Activated B cell treated with CpG ODN at 0.5 μM for 24 hours (primary cell): ENCODE results near the gene XRCC4. TPM values are rescaled to one million over a fixed set of nuclear protein-coding genes. Genes with fewer than 3 reads are reported as not detected.
"Not testable (repeated sequence)": the region's sequence is repeated elsewhere in the genome, so short reads cannot be mapped to it uniquely, and the experiment has no call there.

ENCODE experiments used
- ATAC-seq: fragments of 200-7000 bp; cut with Tn5 transposase; one replicate; pipeline ENCODE4 v1.10.0; 2021; ENCODE audit warnings: low read depth, mild to moderate bottlenecking, moderate library complexity
- CTCF ChIA-PET: fragments of 350-600 bp; sonication (Branson Sonifier 250); formaldehyde crosslinking; loops from one replicate; lab custom pipeline; 2021; ENCODE audit warnings: antibody characterized with exemption; lab: Charles Lee
- POLR2A ChIA-PET: fragments of 350-600 bp; sonication (Branson Sonifier 250); formaldehyde crosslinking; loops from one replicate; lab custom pipeline; 2021; ENCODE audit warnings: antibody characterized with exemption; lab: Charles Lee
- DNase-seq: peaks from one replicate; pipeline ENCODE4 v3.0.0; 2022
- H3K27ac Mint-ChIP-seq: one replicate; pipeline ENCODE4 v1.8.0; 2020; ENCODE audit warnings: mixed read lengths
- H3K27me3 Mint-ChIP-seq: one replicate; pipeline ENCODE4 v1.8.0; 2021; ENCODE audit warnings: mixed read lengths
- H3K36me3 Mint-ChIP-seq: one replicate; pipeline ENCODE4 v1.8.0; 2021; ENCODE audit warnings: low read depth, mixed read lengths
- H3K4me1 Mint-ChIP-seq: one replicate; pipeline ENCODE4 v1.8.0; 2021; ENCODE audit warnings: mixed read lengths
- H3K4me3 Mint-ChIP-seq: one replicate; pipeline ENCODE4 v1.8.0; 2020; ENCODE audit warnings: mild to moderate bottlenecking, mixed read lengths
- H3K9me3 Mint-ChIP-seq: one replicate; pipeline ENCODE4 v1.8.0; 2020; ENCODE audit warnings: mixed read lengths
- CTCF ChIP-seq: fragments of 200-600 bp; IDR thresholded peaks from one replicate; pipeline ENCODE4 v1.8.0; 2022; ENCODE audit warnings: antibody characterized with exemption, mild to moderate bottlenecking
- intact Hi-C: fragments of 100-400 bp; cut with micrococcal nuclease; formaldehyde crosslinking; loops from one replicate; pipeline ENCODE4 v1.15.1; 2024
- total RNA-seq: library from RNA; stranded (reverse); gene quantifications from 2 replicates; pipeline ENCODE4 v1.2.3, GENCODE V29; 2022

Gene XRCC4
- total RNA-seq, 1 donor from 2014 or later, result 8.5 TPM

- H3K4me1 Mint-ChIP-seq, result peaks cover 2% of the 10 kb centered on the region
- ChIA-PET POLR2A (no interaction called here), CTCF (no interaction called here)
- no peak overlapping the region for H3K4me3 Mint-ChIP-seq
- H3K9me3 Mint-ChIP-seq, result peaks cover 23% of the 10 kb centered on the region
- H3K36me3 Mint-ChIP-seq, result peaks cover 13% of the 10 kb centered on the region
- no peak overlapping the region for H3K27ac Mint-ChIP-seq
- no peak for TF ChIP-seq CTCF
- no peak for ATAC-seq
- DNase-seq, result no peak
- intact Hi-C loops, result no loop called here
- H3K27me3 Mint-ChIP-seq, result no peaks in the 10 kb centered on the region
Measured at GRCh38 chr5:83353231-83353630, 275.9 kb downstream of the XRCC4 start.

- H3K27ac Mint-ChIP-seq, result no peak overlapping the region
- TF ChIP-seq CTCF, result no peak
- DNase-seq (no peak), ATAC-seq (no peak)
- H3K27me3 Mint-ChIP-seq, result no peaks in the 10 kb centered on the region
- peaks cover 2% of the 10 kb centered on the region for H3K4me1 Mint-ChIP-seq
- POLR2A ChIA-PET, result no interaction called here
- intact Hi-C loops, result no loop called here
- H3K9me3 Mint-ChIP-seq, result peaks cover 18% of the 10 kb centered on the region
- H3K36me3 Mint-ChIP-seq, result peaks cover 12% of the 10 kb centered on the region
- CTCF ChIA-PET, result no interaction called here
- H3K4me3 Mint-ChIP-seq, result no peak overlapping the region
Measured at GRCh38 chr5:83353774-83354173, 276.4 kb downstream of the XRCC4 start.

- intact Hi-C loops, result no loop called here
- CTCF ChIA-PET, result no interaction called here
- no peak overlapping the region for H3K27ac Mint-ChIP-seq
- DNase-seq (no peak), ATAC-seq (no peak)
- POLR2A ChIA-PET, result no interaction called here
- H3K4me3 Mint-ChIP-seq, result no peak overlapping the region
- TF ChIP-seq CTCF, result no peak
- H3K9me3 Mint-ChIP-seq, result peaks cover 10% of the 10 kb centered on the region
- H3K27me3 Mint-ChIP-seq, result no peaks in the 10 kb centered on the region
- peaks cover 2% of the 10 kb centered on the region for H3K4me1 Mint-ChIP-seq
- peaks cover 7% of the 10 kb centered on the region for H3K36me3 Mint-ChIP-seq
Measured at GRCh38 chr5:83354958-83355357, 277.6 kb downstream of the XRCC4 start.

GRCh38 chr5:83355482-83356014 is 278.2 kb downstream of the XRCC4 start:
- POLR2A ChIA-PET, CTCF ChIA-PET, H3K4me1 Mint-ChIP-seq, H3K4me3 Mint-ChIP-seq, intact Hi-C loops, H3K9me3 Mint-ChIP-seq, H3K27ac Mint-ChIP-seq, H3K27me3 Mint-ChIP-seq, ATAC-seq, DNase-seq, H3K36me3 Mint-ChIP-seq: not testable (repeated sequence)

GRCh38 chr5:83357621-83358231 is 280.4 kb downstream of the XRCC4 start:
- Mint-ChIP-seq H3K4me1 (peaks cover 2% of the 10 kb centered on the region), H3K27ac (no peak overlapping the region), H3K4me3 (no peak overlapping the region), H3K36me3 (peaks cover 3% of the 10 kb centered on the region), H3K27me3 (no peaks in the 10 kb centered on the region), H3K9me3 (peaks cover 4% of the 10 kb centered on the region)
- intact Hi-C loops, result no loop called here
- ChIA-PET CTCF (no interaction called here), POLR2A (no interaction called here)
- ATAC-seq, result no peak
- TF ChIP-seq CTCF, result no peak
- DNase-seq, result no peak

- no peak for TF ChIP-seq CTCF
- H3K27ac Mint-ChIP-seq, result no peak overlapping the region
- intact Hi-C loops, result no loop called here
- POLR2A ChIA-PET, result no interaction called here
- no peaks in the 10 kb centered on the region for H3K27me3 Mint-ChIP-seq
- peaks cover 2% of the 10 kb centered on the region for H3K9me3 Mint-ChIP-seq
- H3K4me1 Mint-ChIP-seq, result peaks cover 9% of the 10 kb centered on the region
- DNase-seq, result no peak
- no peak overlapping the region for H3K4me3 Mint-ChIP-seq
- ATAC-seq, result no peak
- CTCF ChIA-PET, result no interaction called here
- H3K36me3 Mint-ChIP-seq, result no peaks in the 10 kb centered on the region
Measured at GRCh38 chr5:83360573-83360972, 283.2 kb downstream of the XRCC4 start.
